Breast epithelium (tissue), 3 donors: Measurements from ENCODE around the gene RAMACL.

Experiments
- POLR2A ChIP-seq: fragments of 450-650 bp; IDR thresholded peaks from one replicate; pipeline ENCODE4 v1.6.1; 2016; ENCODE audit warnings: antibody characterized with exemption, mild to moderate bottlenecking, moderate library complexity
- TF ChIP-seq, protein P1 (sequence below), 3 donors: fragments of 450-650 bp; IDR thresholded peaks; one replicate each; pipeline ENCODE4 v1.5.1; 2016 to 2017; ENCODE audit warnings: antibody characterized with exemption in 3 of 3, mild to moderate bottlenecking in 3 of 3, moderate library complexity in 3 of 3

DNA sequence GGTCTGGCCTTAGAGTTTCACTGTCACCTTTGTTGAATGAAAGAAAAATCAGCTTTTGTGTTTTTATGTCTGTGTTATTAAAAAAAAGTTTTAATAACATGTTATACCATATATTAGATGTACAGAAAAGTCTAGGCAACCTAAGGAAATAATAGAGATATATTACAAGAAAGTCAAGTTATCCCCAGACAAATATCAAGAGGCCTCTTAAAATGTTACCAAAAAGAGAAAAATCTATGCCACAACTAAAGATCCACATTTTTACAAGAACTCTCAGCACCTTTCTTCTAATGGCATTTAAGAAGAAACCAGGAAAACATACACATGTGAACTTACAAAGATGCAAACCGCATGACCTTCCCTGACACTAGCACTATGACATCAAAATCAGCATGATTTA, 26.8 kb downstream of the RAMACL start:
- TF ChIP-seq, protein P1, sequence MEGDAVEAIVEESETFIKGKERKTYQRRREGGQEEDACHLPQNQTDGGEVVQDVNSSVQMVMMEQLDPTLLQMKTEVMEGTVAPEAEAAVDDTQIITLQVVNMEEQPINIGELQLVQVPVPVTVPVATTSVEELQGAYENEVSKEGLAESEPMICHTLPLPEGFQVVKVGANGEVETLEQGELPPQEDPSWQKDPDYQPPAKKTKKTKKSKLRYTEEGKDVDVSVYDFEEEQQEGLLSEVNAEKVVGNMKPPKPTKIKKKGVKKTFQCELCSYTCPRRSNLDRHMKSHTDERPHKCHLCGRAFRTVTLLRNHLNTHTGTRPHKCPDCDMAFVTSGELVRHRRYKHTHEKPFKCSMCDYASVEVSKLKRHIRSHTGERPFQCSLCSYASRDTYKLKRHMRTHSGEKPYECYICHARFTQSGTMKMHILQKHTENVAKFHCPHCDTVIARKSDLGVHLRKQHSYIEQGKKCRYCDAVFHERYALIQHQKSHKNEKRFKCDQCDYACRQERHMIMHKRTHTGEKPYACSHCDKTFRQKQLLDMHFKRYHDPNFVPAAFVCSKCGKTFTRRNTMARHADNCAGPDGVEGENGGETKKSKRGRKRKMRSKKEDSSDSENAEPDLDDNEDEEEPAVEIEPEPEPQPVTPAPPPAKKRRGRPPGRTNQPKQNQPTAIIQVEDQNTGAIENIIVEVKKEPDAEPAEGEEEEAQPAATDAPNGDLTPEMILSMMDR (IDR thresholded peaks at IDR 0.05): no peak
- no peak for TF ChIP-seq POLR2A
